ENCODE results near the gene SLC8A1.

Gene SLC8A1

GRCh38 chr2:40396124-40396523 lies 55.8 kb downstream of the SLC8A1 start:
- no peak overlapping the region for H3K4me3 ChIP-seq (replicated peaks; ENCODE audit: insufficient read depth, low read length)
- H3K27ac ChIP-seq (replicated peaks): no peak overlapping the region
- DNase-seq (ENCODE audit: low read depth in 1 of 2, low spot score in 1 of 2): no peak
- TF ChIP-seq GABPA (IDR thresholded peaks at IDR 0.05; ENCODE audit: low read depth): no peak
- TF ChIP-seq REST (IDR thresholded peaks at IDR 0.05; ENCODE audit: insufficient replicate concordance, low read depth): no peak
- TF ChIP-seq SPI1 (IDR thresholded peaks at IDR 0.05; ENCODE audit: borderline replicate concordance, low read depth): no peak
- TF ChIP-seq CTCF (IDR thresholded peaks at IDR 0.05; ENCODE audit: insufficient read depth, low read length): no peak
- no peak for TF ChIP-seq POLR2AphosphoS5 (IDR thresholded peaks at IDR 0.05; ENCODE audit: low read depth)
- H3K27me3 ChIP-seq (ENCODE audit: insufficient read depth, poor library complexity, severe bottlenecking): no peaks in the 10 kb centered on the region

- Histone ChIP-seq H3K4me3 (replicated peaks; ENCODE audit: insufficient read depth, low read length) (no peak overlapping the region), H3K27ac (replicated peaks) (no peak overlapping the region), H3K27me3 (ENCODE audit: insufficient read depth, poor library complexity, severe bottlenecking) (no peaks in the 10 kb centered on the region)
- DNase-seq (ENCODE audit: low read depth in 1 of 2, low spot score in 1 of 2): no peak
- TF ChIP-seq SPI1 (IDR thresholded peaks at IDR 0.05; ENCODE audit: borderline replicate concordance, low read depth) (no peak), CTCF (IDR thresholded peaks at IDR 0.05; ENCODE audit: insufficient read depth, low read length) (no peak), GABPA (IDR thresholded peaks at IDR 0.05; ENCODE audit: low read depth) (no peak), REST (IDR thresholded peaks at IDR 0.05; ENCODE audit: insufficient replicate concordance, low read depth) (no peak), POLR2AphosphoS5 (IDR thresholded peaks at IDR 0.05; ENCODE audit: low read depth) (no peak)
Measured at GRCh38 chr2:40395169-40396073, 56.5 kb downstream of the SLC8A1 start.

GRCh38 chr2:40394597-40394996 lies 57.3 kb downstream of the SLC8A1 start:
- Histone ChIP-seq H3K27me3 (ENCODE audit: insufficient read depth, poor library complexity, severe bottlenecking) (no peaks in the 10 kb centered on the region), H3K27ac (replicated peaks) (no peak overlapping the region; the same call in 1 of the 2 replicates), H3K4me3 (replicated peaks; ENCODE audit: insufficient read depth, low read length) (no peak overlapping the region)
- TF ChIP-seq REST (IDR thresholded peaks at IDR 0.05; ENCODE audit: insufficient replicate concordance, low read depth): no peak
- no peak for TF ChIP-seq POLR2AphosphoS5 (IDR thresholded peaks at IDR 0.05; ENCODE audit: low read depth)
- no peak for TF ChIP-seq SPI1 (IDR thresholded peaks at IDR 0.05; ENCODE audit: borderline replicate concordance, low read depth)
- no peak for TF ChIP-seq GABPA (IDR thresholded peaks at IDR 0.05; ENCODE audit: low read depth)
- TF ChIP-seq CTCF (IDR thresholded peaks at IDR 0.05; ENCODE audit: insufficient read depth, low read length): no peak
- peak in 1 of 2 experiments; percentile 13 for DNase-seq (ENCODE audit: low read depth in 1 of 2, low spot score in 1 of 2)

Measured in HL-60 (cell line).